Activated effector memory CD4-positive, alpha-beta T cell treated with Interleukin-2 at 50 U/mL for 16 hours (primary cell): Measurements from ENCODE around the gene PTPRN2.
"Not testable (repeated sequence)": the region's sequence is repeated elsewhere in the genome, so short reads cannot be mapped to it uniquely, and the experiment has no call there.

Experiments used
- DNase-seq: peaks from one replicate; pipeline ENCODE4 v3.0.0-alpha.2; 2020

The PTPRN2 gene

DNA sequence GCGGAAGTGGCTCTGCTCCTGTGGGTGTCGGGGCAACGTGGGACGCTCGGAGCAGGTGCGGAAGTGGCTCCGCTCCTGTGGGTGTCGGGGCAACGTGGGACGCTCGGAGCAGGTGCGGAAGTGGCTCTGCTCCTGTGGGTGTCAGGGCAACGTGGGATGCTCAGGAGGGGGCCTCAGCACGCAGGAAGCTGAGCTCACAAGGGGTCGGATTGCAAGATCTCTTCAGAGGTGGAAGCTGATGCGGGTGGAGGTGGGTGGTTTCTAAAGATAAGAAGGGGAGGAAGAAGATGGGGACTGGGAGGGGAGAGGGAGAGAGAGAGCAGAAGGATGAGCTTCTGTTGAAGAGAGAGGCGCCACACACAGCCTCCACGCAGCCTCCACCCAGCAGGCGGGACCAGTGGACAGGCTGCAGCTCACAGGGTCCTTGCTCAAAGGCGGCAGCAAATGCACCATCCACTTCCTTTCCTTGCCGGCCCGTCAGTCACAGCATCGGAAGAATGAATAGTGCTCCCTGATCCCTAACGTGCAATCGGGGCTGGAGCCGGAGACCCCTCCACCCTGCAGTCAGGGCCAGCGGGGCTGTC lies 78.7 kb downstream of the PTPRN2 start:
- no peak for DNase-seq

DNA sequence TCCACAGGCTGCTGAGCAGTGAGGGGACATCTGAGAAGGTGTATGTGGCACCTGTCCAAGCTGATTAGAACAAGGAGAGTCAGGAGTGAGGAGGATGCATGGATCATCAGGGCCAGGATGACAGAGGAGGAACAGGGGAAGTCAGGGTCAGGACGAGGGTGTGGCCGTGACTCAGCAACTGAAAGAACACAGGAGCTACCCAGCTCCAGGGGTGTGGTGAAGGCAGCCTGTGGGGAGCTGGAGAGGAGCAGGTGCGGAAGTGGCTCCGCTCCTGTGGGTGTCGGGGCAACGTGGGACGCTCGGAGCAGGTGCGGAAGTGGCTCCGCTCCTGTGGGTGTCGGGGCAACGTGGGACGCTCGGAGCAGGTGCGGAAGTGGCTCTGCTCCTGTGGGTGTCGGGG lies 79.3 kb downstream of the PTPRN2 start:
- not testable (repeated sequence) for DNase-seq

DNA sequence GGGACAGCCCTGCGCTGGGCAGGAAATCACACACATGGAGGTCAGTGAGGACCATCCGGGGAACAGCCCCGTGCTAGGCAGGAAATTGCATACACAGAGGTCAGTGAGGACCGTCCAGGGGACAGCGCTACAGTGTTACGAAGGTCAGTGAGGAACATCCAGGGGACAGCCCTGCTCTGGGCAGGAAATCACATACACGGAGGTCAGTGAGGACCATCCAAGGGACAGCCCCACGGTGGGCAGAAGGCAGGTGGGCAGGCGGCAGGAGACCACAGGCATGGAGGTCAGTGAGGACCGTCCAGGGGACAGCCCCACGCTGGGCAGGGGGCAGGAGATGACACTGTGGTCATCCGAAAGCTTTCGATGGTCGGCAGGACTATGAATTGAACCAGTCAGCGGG lies 79.7 kb downstream of the PTPRN2 start:
- no peak for DNase-seq

GRCh38 chr7:158507175-158507574 lies 80.4 kb downstream of the PTPRN2 start:
- not testable (repeated sequence) for DNase-seq

DNA sequence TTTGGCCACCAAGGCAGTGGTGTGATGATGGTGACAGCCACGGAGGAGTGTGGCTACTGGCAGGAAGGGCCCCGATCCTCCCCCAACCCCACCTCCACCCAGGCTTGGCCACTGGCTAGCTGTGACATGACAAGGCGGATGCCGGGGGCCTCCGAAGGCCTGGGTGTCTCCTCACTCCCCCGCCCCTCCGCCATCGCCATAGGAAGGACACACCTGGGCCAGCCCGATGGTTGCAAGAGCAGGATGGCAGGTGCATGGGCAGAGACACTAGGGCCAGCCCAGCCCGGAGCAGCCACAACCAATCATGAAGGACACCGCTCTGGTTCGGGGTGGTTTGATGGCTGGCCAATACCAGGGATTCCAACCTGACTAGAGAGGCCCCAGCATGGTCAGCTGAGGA lies 81.0 kb downstream of the PTPRN2 start:
- no peak for DNase-seq

DNA sequence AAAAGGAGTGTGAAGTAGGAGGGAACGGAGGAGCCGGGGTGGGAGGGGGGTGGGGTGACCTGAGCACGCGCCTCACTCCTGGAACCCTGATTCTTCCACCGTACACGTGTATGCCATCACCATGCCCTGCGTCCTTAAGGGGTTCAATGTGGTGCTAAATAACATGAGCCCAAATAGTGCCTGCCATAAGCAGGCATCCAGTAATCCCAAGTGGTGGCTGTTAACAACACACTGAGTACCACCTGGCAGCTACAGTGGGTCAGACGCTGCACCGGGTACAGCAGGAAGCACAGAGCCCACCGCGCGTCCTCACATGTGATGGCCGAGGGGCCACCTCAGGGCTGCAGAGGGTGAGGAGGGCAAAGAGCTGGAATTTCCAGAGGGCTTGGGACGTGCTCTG lies 81.9 kb downstream of the PTPRN2 start:
- no peak for DNase-seq

- no peak for DNase-seq
Measured at GRCh38 chr7:158502068-158502750, 85.4 kb downstream of the PTPRN2 start.

DNA sequence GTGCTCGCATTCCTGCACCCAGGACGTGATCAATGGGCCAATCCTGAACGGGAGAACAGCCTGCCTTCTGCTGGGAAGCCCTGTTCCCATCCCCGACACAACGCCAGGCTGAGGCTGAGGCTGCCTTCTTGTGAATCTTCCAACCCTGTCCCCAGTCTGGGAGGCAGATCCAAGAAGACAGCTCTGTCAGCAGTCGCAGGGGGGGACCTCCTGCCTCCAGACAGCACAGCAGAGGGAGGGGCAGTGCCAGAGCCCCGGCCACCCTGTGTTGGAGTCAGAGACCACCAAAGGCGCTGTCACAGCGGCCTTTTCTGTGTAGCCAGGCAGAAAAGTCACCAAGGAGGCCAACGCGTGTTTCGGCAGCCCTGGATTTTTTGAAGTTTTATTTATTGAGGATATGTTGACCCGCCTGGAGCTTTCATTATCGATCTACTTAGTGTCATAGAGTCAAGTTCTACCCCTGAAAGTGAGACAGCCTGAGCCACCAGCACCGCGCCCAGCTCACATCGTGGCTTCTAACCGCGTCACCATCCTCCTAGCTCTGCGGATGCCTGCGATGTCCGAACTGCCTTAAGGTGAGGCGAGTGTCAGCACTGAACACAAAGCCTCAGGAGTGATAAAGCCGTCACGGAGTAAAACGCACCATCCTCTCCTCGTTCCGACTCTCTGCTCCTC lies 86.1 kb downstream of the PTPRN2 start:
- no peak for DNase-seq

GRCh38 chr7:158500651-158501052 lies 87.0 kb downstream of the PTPRN2 start:
- DNase-seq, result no peak

DNA sequence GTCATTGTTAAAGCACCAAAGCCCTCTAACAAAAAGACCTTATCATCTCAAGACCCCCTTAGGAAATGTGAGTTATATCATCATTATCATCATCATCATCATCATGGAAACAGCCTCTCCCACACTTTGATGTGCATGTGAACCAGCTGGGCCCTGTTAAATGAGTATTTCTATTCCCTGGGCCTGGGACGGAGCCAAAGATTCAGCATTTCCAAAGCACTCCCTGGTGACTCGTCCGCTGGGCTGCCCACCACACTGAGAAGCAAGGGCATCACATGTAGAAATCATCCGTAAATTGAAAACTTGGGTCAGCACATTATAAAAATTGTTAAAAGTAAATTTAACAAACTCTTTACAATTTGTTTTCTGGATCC lies 88.6 kb downstream of the PTPRN2 start:
- DNase-seq, result no peak

- DNase-seq, result no peak
Measured at GRCh38 chr7:158498443-158499081, 89.1 kb downstream of the PTPRN2 start.

- DNase-seq, result no peak
Measured at GRCh38 chr7:158497627-158498026, 90.0 kb downstream of the PTPRN2 start.

- no peak for DNase-seq
Measured at GRCh38 chr7:158495786-158496185, 91.8 kb downstream of the PTPRN2 start.

DNA sequence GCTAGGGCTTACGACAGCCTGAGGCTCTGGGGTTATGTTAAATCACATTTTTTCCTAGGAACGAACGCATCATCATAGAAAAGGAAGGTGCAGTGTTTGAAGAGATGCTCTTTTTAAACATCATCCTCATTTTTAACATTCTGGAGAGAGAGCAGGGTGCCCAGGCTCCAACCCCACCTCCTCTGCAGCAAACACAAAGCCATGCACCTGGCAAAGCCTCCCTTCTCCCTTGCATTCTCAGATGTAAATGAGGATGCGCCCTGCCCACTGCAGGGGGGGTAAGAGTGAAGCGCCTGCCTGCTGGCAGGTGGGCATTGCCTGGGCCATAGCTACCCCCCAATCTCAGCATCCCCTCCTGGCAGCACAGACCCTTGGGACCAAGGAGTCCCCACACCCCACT lies 92.4 kb downstream of the PTPRN2 start:
- no peak for DNase-seq

- DNase-seq, result no peak
Measured at GRCh38 chr7:158494643-158495042, 93.0 kb downstream of the PTPRN2 start.

- no peak for DNase-seq
Measured at GRCh38 chr7:158494162-158494586, 93.4 kb downstream of the PTPRN2 start.

GRCh38 chr7:158492367-158492764 lies 95.3 kb downstream of the PTPRN2 start:
- DNase-seq, result no peak

GRCh38 chr7:158491094-158491493 lies 96.5 kb downstream of the PTPRN2 start:
- DNase-seq, result no peak

DNA sequence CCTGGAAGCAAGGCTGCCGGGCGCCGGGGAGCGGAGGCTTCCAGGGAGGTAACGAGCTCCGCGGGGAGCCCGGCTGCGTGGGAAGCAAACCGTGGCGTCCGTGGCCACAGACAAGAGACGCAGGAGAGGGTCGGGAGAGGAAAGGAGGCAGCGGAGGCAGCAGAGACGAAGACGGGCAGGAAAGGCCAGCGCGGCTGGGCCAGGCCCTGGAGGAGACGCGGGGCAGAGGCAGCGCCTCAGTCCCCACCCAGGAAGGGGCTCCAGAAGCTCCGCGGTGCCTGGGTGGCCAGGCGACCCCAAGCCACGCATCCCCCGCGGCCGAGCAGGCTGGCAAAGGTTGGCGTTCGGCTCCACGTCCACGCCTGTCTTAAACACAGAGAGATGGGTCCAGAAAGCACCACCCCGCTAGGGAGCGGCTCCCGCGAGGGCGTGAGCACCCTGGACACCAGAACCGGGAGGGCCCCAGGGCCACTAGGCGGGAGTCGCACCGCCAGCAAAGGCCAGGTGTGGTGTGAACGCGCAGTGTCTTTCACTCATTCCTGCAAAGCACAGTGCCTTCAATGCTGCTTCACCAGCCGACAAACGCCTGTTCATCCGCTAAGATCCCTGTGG lies 97.3 kb downstream of the PTPRN2 start:
- DNase-seq, result no peak

GRCh38 chr7:158489462-158490155 lies 98.0 kb downstream of the PTPRN2 start:
- no peak for DNase-seq

GRCh38 chr7:158488181-158488971 lies 99.2 kb downstream of the PTPRN2 start:
- DNase-seq, result no peak

- no peak for DNase-seq
Measured at GRCh38 chr7:158487631-158488151, 99.9 kb downstream of the PTPRN2 start.
